ENCODE measurements around the gene MIEF2.
"Not testable (repeated sequence)": the region's sequence is repeated elsewhere in the genome, so short reads cannot be mapped to it uniquely, and the experiment has no call there.

MIEF2 gene

DNA sequence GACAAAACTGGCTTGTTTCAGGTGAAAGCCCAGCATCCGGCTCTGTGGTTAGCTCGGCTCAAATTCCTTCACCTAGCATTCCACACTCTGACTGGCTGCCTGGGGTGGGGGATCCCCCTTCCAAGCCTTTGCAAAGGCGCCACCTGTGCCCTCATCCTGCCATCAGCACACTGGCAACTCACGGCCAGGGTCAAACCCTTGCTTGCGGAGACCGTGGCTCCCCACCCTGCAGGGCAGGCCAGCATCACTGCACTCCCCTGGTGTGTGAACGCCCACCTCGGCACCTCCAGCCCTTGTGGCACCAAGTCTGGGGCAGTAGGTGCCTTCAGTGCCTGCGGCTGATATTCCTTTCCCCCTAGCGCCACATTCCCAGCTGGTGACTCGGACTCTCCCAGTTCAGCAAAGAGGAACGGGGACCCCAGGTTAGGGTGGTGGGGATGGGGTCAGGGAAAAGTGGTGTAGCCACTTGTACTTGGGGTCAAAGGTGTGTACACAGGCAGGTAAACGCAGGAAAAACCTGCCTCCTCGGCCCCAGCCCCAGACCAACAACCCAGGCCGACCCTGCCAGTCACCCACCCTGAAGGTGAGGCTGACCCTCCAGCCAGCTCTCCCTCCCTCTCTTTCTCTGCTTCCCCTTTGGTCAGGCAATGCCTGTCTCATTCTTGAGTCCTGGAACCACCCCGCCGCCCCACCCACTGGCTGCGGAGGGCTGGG lies 3.0 kb upstream of the MIEF2 start:
- DNase-seq: no peak

DNA sequence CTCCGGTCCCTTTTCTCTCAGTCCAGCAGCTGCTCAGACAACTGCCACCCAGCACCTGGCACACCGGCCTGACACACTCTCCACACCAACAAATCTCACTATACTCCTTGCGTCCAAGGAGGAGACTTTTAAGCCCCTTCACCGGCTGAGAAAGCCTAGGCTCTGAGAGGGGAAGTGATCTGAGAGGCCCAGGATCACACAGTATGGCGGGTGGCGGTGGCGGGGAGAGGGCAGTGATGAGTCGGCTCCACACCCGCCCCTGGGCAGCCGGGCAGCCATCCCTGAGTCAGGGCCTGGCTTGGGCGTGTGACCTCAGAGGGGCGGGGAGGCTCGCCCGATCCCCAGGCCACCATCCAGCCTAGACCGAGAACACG lies 2.5 kb upstream of the MIEF2 start:
- peak; percentile 74 for DNase-seq

GRCh38 chr17:18258356-18259038 lies 2.0 kb upstream of the MIEF2 start, which contains the start of gene FLII:
Gene FLII (minus strand): TSS chr17:18258738. CDS start chr17:18258690, 48 bp downstream.
- peak; percentile 74 for DNase-seq

DNA sequence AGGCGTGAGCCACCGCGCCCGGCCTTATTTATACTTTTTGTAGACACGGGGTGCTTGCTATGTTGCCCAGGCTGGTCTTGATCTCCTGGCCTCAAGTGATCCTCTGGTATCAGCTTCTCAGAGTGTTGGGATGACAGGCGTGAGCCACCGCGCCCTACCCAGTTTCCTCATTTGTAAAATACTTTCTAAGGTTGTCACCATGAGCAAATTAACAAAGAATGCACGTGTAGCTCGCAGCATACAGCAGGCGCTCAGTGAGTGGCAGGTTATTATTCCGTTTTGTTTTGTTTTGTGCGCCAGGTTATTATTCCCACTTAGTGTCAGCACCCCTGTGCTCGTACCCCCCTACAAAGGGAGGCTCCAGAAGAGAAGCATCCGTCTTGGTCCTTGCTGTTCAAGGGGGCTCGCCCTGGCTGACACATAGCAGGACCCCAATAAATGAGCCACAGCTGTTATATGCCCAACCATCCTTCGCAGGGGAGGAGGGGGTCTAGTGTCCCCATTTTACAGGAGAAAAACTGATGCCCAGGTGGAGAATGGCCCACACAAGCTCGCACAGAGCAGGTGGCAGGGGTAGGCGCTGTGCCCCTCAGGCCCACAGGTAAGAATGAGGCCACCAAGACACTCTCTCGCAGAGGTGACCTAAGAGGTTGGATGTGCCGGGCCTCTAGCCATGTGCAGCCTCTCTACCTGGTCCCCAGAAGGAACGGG lies 686 bp upstream of the MIEF2 start:
- DNase-seq: no peak

DNA sequence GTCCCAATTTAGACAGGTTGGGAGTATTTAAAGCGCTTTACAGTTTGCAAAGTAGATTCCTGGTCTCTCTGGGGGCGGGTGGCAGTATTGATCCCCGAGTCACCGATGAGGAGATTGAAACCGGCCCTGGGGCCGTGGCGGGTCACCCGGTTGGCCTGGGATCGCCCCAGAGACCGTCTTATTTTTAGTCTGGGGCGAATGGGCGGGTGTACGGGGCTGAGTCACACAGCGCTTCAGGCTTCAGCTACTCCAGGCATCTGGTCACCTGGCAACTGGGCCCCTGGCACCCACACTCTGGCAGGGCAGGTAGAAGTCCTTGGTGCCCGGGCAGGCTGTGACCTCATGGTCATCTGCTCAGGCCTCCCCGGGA lies 669 bp downstream of the MIEF2 start:
- no peak for DNase-seq

GRCh38 chr17:18261659-18262058 lies 1.2 kb downstream of the MIEF2 start:
- DNase-seq: no peak

- no peak for DNase-seq
These were observed 1.6 kb downstream of the MIEF2 start for GRCh38 chr17:18262111-18262510.

GRCh38 chr17:18262641-18263040 lies 2.2 kb downstream of the MIEF2 start:
- no peak for DNase-seq

DNA sequence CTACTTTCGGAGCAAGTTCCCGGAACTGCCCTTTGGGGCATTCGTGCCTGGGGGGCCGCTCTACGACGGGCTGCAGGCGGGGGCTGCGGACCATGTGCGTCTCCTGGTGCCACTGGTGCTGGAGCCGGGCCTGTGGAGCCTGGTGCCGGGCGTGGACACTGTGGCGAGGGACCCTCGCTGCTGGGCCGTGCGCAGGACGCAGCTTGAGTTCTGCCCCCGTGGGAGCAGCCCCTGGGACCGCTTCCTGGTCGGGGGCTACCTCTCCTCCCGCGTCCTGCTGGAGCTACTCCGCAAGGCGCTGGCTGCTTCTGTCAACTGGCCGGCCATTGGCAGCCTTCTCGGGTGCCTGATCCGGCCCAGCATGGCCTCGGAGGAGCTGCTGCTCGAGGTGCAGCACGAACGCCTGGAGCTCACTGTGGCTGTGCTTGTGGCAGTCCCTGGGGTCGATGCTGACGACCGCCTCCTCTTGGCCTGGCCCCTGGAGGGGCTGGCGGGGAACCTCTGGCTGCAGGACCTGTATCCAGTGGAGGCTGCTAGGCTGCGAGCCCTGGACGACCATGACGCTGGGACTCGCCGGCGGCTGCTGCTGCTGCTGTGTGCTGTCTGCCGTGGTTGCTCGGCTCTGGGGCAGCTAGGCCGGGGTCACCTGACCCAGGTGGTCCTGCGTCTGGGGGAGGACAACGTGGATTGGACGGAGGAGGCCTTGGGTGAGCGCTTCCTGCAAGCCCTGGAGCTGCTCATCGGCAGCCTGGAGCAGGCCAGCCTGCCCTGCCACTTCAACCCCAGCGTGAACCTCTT lies 3.6 kb downstream of the MIEF2 start:
- DNase-seq: no peak

DNA sequence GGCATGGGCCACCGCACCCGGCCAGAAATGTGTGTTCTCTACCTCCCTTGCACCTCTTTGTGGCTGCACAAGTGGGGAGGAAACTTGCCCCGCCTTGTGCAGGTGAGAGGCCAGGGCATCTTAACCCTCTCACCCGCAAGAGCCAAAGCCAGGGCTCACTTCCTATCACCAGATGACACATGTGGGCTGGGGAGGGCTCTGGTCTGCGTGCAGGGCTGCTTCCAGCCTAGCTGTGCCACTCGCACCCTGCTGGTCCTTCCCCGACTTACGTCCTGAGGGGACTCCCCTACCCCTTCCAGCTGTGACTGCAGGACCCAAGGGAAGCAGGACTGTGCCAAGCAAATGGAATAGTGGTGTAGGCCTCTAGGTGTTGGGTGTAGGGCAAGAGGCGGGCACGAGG lies 6.9 kb downstream of the MIEF2 start:
- DNase-seq: no peak

DNA sequence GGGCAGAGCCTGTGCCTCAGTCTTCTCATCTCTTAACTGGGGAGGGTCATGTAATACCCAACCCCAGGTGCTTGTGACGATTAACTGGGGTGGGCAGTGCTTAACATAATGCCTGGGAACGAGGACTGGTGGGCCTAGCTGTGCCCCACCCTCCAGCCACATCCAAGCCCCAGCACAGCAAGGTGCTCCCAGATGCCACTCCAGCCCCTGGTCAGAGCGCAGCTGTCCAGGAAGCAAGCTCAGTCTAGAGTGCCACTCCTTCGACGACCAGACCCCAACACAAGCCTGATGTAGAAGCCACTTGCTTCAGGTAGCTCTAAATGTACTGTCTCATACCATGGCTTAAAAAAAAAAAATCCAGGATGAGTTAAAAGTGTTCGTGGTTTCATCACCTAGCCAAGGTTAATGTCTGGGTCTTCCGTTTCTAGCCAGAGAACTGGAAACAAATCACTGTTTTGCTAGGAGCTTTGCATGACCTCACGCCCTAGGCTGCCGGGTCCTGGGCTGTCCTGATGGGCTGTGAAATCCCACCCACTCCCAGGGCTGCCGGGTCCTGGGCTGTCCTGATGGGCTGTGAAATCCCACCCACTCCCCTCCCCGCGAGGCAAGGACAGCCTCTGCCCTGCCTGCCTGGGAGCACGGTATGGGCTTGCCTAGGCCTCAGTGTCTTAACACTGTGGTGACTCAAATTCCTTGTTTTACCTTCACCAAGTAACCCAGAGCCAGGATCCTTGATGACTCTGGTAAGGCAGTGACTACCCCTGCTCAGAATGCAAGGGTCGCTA lies 7.7 kb downstream of the MIEF2 start:
- DNase-seq: no peak

- DNase-seq: no peak
These were observed 9.8 kb downstream of the MIEF2 start for GRCh38 chr17:18270046-18270931.

DNA sequence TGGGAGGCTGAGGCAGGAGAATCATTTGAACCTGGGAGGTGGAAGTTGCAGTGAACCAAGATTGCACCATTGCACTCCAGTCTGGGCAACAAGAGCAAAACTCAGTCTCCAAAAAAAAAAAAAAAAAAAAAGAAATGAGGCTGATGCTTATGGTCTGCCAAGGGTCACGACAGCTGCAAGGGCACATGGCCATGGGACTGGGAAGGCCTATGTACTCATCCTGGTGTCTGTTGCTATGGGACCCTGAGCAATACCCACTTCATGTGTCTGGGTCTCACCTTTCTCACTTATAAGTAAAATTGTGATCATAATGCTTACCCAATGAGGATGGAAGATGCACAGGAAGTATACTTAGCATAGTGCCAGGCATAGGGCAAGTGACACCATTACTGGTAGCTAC lies 16.6 kb downstream of the MIEF2 start:
- no peak for DNase-seq

GRCh38 chr17:18278867-18279266 lies 18.4 kb downstream of the MIEF2 start:
- no peak for DNase-seq

- no peak for DNase-seq
These were observed 19.8 kb downstream of the MIEF2 start for GRCh38 chr17:18280249-18280648.

DNA sequence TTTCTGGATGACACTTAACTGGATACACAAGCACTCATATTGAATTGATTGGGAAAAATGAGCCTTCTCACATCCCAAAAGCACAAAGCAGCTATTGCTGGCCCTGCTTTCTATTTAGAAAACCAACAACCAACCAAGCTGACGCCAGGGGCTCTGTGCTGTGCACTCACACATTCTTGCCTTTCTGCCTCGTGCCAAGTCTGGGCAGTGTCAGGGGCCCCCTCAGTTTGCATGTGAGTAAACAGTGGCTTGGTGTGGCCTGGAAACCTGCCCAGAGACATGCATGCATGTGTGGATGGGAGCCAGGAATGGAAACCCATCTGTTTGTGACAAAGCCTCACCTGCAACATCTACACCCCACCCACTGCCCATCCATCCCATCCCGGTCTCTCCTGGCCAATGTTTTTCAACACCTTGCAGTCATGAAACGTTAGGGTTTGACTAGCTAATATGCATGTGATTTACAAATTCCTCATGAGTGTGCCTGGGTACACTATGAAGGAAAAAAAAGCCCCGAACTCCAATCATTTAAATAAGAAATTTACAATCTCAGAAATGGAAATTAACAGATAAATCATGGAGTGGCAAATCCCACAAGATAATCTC lies 20.4 kb downstream of the MIEF2 start:
- no peak for DNase-seq

- DNase-seq: no peak
These were observed 21.3 kb downstream of the MIEF2 start for GRCh38 chr17:18281788-18282187.

DNA sequence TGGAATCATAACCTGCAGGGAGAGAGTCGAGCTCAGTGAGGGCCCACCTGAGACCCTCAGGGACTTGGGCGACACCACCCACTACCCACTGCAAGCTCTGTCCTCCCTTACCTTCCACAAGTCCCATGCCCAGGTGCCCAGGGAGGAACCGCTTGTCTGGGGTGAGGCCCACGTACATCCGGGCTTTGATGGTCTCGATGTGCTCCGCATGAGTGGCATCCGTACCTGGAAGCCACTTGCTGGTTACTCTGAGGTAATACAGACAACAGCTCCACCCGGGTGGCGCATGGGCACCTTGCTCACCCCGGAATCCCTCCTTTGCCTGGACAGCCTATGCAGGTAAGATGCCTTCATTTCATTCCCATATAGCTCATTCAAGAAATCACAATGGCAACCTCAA lies 24.8 kb downstream of the MIEF2 start:
- no peak for DNase-seq

GRCh38 chr17:18291718-18292540 lies 31.5 kb downstream of the MIEF2 start:
- no peak for DNase-seq

DNA sequence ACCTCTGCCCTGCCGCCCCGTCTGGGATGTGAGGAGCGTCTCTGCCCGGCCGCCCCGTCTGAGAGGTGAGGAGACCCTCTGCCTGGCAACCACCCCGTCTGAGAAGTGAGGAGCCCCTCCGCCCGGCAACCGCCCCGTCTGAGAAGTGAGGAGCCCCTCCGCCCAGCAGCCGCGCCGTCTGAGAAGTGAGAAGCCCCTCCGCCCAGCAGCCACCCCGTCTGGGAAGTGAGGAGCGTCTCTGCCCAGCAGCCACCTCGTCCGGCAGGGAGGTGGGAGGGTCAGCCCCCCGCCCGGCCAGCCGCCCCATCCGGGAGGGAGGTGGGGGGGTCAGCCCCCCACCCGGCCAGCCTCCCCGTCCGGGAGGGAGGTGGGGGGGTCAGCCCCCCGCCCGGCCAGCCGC lies 37.6 kb downstream of the MIEF2 start:
- DNase-seq: not testable (repeated sequence)
